H9 (cell line): ENCODE data around the gene CDKAL1. TPM values are rescaled to one million over a fixed set of nuclear protein-coding genes. Genes with fewer than 3 reads are reported as not detected.

ENCODE experiments used
- DNase-seq: peaks from one replicate; pipeline ENCODE4 v3.0.0-alpha.2; 2017
- H2AFZ ChIP-seq: one replicate; pipeline ENCODE4 v1.6.1; 2013; ENCODE audit warnings: mild to moderate bottlenecking, low read length, control low read depth, moderate library complexity
- H2AK5ac ChIP-seq: 2 replicates; pipeline ENCODE4 v1.6.1; 2013; ENCODE audit warnings: low read length, control low read depth, mixed read lengths; ENCODE audit not compliant: insufficient read length
- H2BK120ac ChIP-seq: one replicate; pipeline ENCODE4 v1.6.1; 2013; ENCODE audit warnings: low read depth, mild to moderate bottlenecking, low read length, control low read depth, inconsistent platforms; ENCODE audit not compliant: poor library complexity, severe bottlenecking
- H2BK12ac ChIP-seq: 2 replicates; pipeline ENCODE4 v1.6.1; 2013; ENCODE audit warnings: low read length, control low read depth, mixed read lengths, low read depth; ENCODE audit not compliant: insufficient read length
- H2BK15ac ChIP-seq: 2 replicates; pipeline ENCODE4 v1.6.1; 2013; ENCODE audit warnings: low read depth, low read length, control low read depth
- H2BK20ac ChIP-seq: one replicate; pipeline ENCODE4 v1.6.1; 2013; ENCODE audit warnings: low read depth, mild to moderate bottlenecking, low read length, control low read depth, inconsistent platforms; ENCODE audit not compliant: poor library complexity, severe bottlenecking
- H2BK5ac ChIP-seq: 2 replicates; pipeline ENCODE4 v1.6.1; 2013; ENCODE audit warnings: low read length, control low read depth, mixed read lengths; ENCODE audit not compliant: insufficient read length
- H3K14ac ChIP-seq: 2 replicates; pipeline ENCODE4 v1.6.1; 2013; ENCODE audit warnings: low read length, control low read depth; ENCODE audit not compliant: insufficient read depth
- H3K18ac ChIP-seq: 2 replicates; pipeline ENCODE4 v1.6.1; 2013; ENCODE audit warnings: low read depth, mild to moderate bottlenecking, mixed read lengths, low read length, control low read depth; ENCODE audit not compliant: insufficient read length
- H3K23ac ChIP-seq: 2 replicates; pipeline ENCODE4 v1.6.1; 2013; ENCODE audit warnings: low read length, control low read depth, mixed read lengths, low read depth; ENCODE audit not compliant: insufficient read length
- H3K23me2 ChIP-seq: 2 replicates; pipeline ENCODE4 v1.6.1; 2013; ENCODE audit warnings: low read depth, mild to moderate bottlenecking, mixed read lengths, low read length, control low read depth; ENCODE audit not compliant: insufficient read length, poor library complexity, severe bottlenecking
- H3K27ac ChIP-seq: 2 replicates; pipeline ENCODE4 v1.5.1; 2013; ENCODE audit warnings: low read length, control low read depth, mixed read lengths, low read depth; ENCODE audit not compliant: insufficient read length
- H3K27me3 ChIP-seq: 2 replicates; pipeline ENCODE4 v1.6.1; 2013; ENCODE audit warnings: low read length, control low read depth, inconsistent platforms; ENCODE audit not compliant: insufficient read depth
- H3K4ac ChIP-seq: 2 replicates; pipeline ENCODE4 v1.6.1; 2013; ENCODE audit warnings: low read depth, mild to moderate bottlenecking, control low read depth, inconsistent platforms, low read length, moderate library complexity
- H3K4me1 ChIP-seq: 2 replicates; pipeline ENCODE4 v1.6.1; 2013; ENCODE audit warnings: low read length, control low read depth, inconsistent platforms; ENCODE audit not compliant: insufficient read depth
- H3K4me2 ChIP-seq: 2 replicates; pipeline ENCODE4 v1.6.1; 2013; ENCODE audit warnings: low read length, control low read depth, mixed read lengths; ENCODE audit not compliant: insufficient read length, insufficient read depth
- H3K56ac ChIP-seq: 2 replicates; pipeline ENCODE4 v1.6.1; 2013; ENCODE audit warnings: low read depth, mild to moderate bottlenecking, mixed read lengths, low read length, control low read depth; ENCODE audit not compliant: insufficient read length
- H3K79me1 ChIP-seq: 2 replicates; pipeline ENCODE4 v1.6.1; 2013; ENCODE audit warnings: low read depth, mild to moderate bottlenecking, moderate library complexity, low read length, control low read depth, inconsistent platforms; ENCODE audit not compliant: insufficient read depth, poor library complexity, severe bottlenecking
- H3K79me2 ChIP-seq: 2 replicates; pipeline ENCODE4 v1.6.1; 2013; ENCODE audit warnings: low read length, control low read depth, inconsistent platforms; ENCODE audit not compliant: insufficient read depth
- H3K9ac ChIP-seq: 2 replicates; pipeline ENCODE4 v1.6.1; 2013; ENCODE audit warnings: low read length, control low read depth, mixed read lengths; ENCODE audit not compliant: insufficient read length; ENCODE audit errors: extremely low read depth
- H3K9me3 ChIP-seq: one replicate; pipeline ENCODE4 v1.6.1; 2013; ENCODE audit warnings: low read depth, low read length, inconsistent platforms; ENCODE audit not compliant: control insufficient read depth
- H3T11ph ChIP-seq: one replicate; pipeline ENCODE4 v1.6.1; 2013; ENCODE audit warnings: mild to moderate bottlenecking, low read length, control low read depth, inconsistent platforms
- H4K20me1 ChIP-seq: one replicate; pipeline ENCODE4 v1.6.1; 2013; ENCODE audit not compliant: control insufficient read depth, insufficient read length, insufficient read depth
- H4K5ac ChIP-seq: 2 replicates; pipeline ENCODE4 v1.6.1; 2013; ENCODE audit warnings: low read depth, mild to moderate bottlenecking, mixed read lengths, low read length, control low read depth; ENCODE audit not compliant: insufficient read length
- H4K8ac ChIP-seq: replicated peaks from 2 replicates; pipeline ENCODE4 v1.6.1; 2013; ENCODE audit warnings: low read length, control low read depth, mixed read lengths, low read depth; ENCODE audit not compliant: insufficient read length
- H4K91ac ChIP-seq: 2 replicates; pipeline ENCODE4 v1.6.1; 2013; ENCODE audit warnings: low read depth, mild to moderate bottlenecking, moderate library complexity, mixed read lengths, low read length, control low read depth; ENCODE audit not compliant: insufficient read length
- H3K27ac Mint-ChIP-seq, 3 experiments: 2 replicates in 2 of 3; 3 replicates in 1 of 3; pipeline ENCODE4 v1.8.0; 2020 to 2021; ENCODE audit warnings: mixed read lengths in 3 of 3, mild to moderate bottlenecking in 1 of 3, moderate library complexity in 1 of 3
- H3K27me3 Mint-ChIP-seq: 2 replicates; pipeline ENCODE4 v1.8.0; 2021; ENCODE audit warnings: low read depth, mild to moderate bottlenecking, moderate library complexity, mixed read lengths
- H3K36me3 Mint-ChIP-seq, 3 experiments: 2 replicates in 2 of 3; 3 replicates in 1 of 3; pipeline ENCODE4 v1.8.0; 2020 to 2021; ENCODE audit warnings: low read depth in 3 of 3, mixed read lengths in 3 of 3; ENCODE audit not compliant: insufficient read depth in 1 of 3
- H3K4me1 Mint-ChIP-seq, 2 experiments: 2 replicates each; pipeline ENCODE4 v1.8.0; 2020; ENCODE audit warnings: mixed read lengths in 2 of 2
- H3K4me3 Mint-ChIP-seq, 2 experiments: 2 replicates in 1 of 2; 3 replicates in 1 of 2; pipeline ENCODE4 v1.8.0; 2020 to 2021; ENCODE audit warnings: mild to moderate bottlenecking in 2 of 2, mixed read lengths in 2 of 2, moderate library complexity in 1 of 2
- H3K9me3 Mint-ChIP-seq, 2 experiments: 2 replicates in 1 of 2; 3 replicates in 1 of 2; pipeline ENCODE4 v1.8.0; 2020; ENCODE audit warnings: mild to moderate bottlenecking in 2 of 2, mixed read lengths in 2 of 2, moderate library complexity in 1 of 2
- CTCF ChIP-seq: fragments of 200-600 bp; sonication (generic); conservative IDR thresholded peaks from 3 replicates; pipeline ENCODE4 v1.8.0; 2021; ENCODE audit warnings: antibody characterized with exemption, mild to moderate bottlenecking
- WGBS: extraction: QIAGEN DNeasy Blood & Tissue Kit; methylation state at CpG from one replicate; pipeline ENCODE4 v1.1.7; 2013; ENCODE audit warnings: missing lambda C conversion rate, low lambda C conversion rate, mixed read lengths; ENCODE audit not compliant: insufficient read length; ENCODE audit errors: extremely low coverage; 5-methylcytosine and 5-hydroxymethylcytosine counted together
- total RNA-seq: library from RNA; stranded (reverse); gene quantifications from 2 replicates; pipeline ENCODE4 v1.2.1, GENCODE V29; 2021

CDKAL1 gene
- total RNA-seq, 1 experiment from 2014 or later = 23.0 TPM

DNA sequence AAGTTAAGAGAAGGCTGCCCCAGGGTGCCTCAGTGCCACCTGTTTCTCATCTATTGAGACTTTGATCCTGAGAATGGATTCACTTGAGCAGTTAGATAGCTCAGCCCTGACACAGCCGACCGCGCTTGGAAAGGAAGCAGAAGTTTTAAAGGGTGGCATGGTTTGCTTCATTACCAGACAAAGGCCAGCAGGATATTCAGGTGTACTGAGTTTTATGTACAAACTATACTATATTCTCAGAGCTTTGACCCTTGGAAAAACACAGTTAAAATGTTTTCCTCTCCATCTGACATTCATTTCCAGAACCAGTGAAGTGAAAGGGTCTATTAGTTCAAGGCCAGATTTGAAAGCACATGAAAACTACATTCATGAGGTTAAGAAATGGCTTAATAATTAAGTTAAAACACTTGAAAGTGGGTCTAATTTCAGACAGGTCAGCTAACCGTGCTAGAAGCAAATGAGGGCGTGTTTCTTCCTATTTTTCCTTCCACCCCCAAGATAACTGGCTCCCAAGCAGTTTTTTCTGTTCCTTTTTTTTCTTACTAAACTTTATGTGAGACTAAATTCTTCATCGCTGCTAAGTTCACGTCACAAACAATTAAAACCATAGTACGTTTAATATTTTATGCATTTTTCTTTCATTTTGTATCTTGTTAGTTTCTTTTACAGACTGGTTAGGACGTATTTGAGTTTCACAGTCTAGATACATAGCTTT, 674.0 kb downstream of the CDKAL1 start:
- H3K9ac ChIP-seq = no peak overlapping the region
- no peak overlapping the region for H3K27ac Mint-ChIP-seq

More for the DNA sequence above, 674.0 kb downstream of the CDKAL1 start:
- no peak overlapping the region for H3K14ac ChIP-seq
- H3K9me3 ChIP-seq = no peaks in the 10 kb centered on the region
- no peak overlapping the region for H4K91ac ChIP-seq
- no peaks in the 10 kb centered on the region for H3K27me3 ChIP-seq
- peaks cover 2 to 6% of the 10 kb centered on the region in 2 experiments; a peak in 2 of 4 replicates for H3K4me1 Mint-ChIP-seq
- no peaks in the 10 kb centered on the region for H3K27me3 Mint-ChIP-seq
- WGBS = no CpG with 5 or more reads among the region's 9 CpGs
- H3K36me3 Mint-ChIP-seq = peaks cover 6 to 12% (median 9%) of the 10 kb centered on the region in 3 experiments; a peak in 6 of 7 replicates
- H2AK5ac ChIP-seq = no peak overlapping the region
- no peak overlapping the region for H3K23ac ChIP-seq
- H3K9me3 Mint-ChIP-seq = peaks cover 3 to 7% of the 10 kb centered on the region in 2 experiments; a peak in 2 of 5 replicates
- no peak for TF ChIP-seq CTCF
- no peak overlapping the region for H2BK5ac ChIP-seq
- no peaks in the 10 kb centered on the region; the same call in 1 of the 2 replicates for H3K4me1 ChIP-seq
- H3K18ac ChIP-seq = no peak overlapping the region
- no peak overlapping the region for H3T11ph ChIP-seq
- no peak overlapping the region for H4K5ac ChIP-seq
- no peak overlapping the region for H3K4me2 ChIP-seq
- H3K27ac ChIP-seq = no peak overlapping the region
- H3K56ac ChIP-seq = no peak overlapping the region
- no peak overlapping the region for H2BK15ac ChIP-seq
- no peaks in the 10 kb centered on the region for H4K20me1 ChIP-seq
- H2BK12ac ChIP-seq = no peak overlapping the region
- no peak overlapping the region for H4K8ac ChIP-seq
- H3K4ac ChIP-seq = no peak overlapping the region
- no peak for DNase-seq
- no peaks in the 10 kb centered on the region for H3K79me1 ChIP-seq
- H2AFZ ChIP-seq = no peak overlapping the region
- H2BK120ac ChIP-seq = no peak overlapping the region
- H3K79me2 ChIP-seq = no peaks in the 10 kb centered on the region
- no peak overlapping the region for H3K4me3 Mint-ChIP-seq
- no peaks in the 10 kb centered on the region for H3K23me2 ChIP-seq
- H2BK20ac ChIP-seq = no peak overlapping the region
